Ovary (tissue), 9 donors: ENCODE results near the gene SUB1. TPM values are rescaled to one million over a fixed set of nuclear protein-coding genes. Genes with fewer than 3 reads are reported as not detected.

Source experiments
- DNase-seq, 5 donors: peaks; one replicate each; pipeline ENCODE4 v3.0.0-alpha.2; 2019 to 2020
- H3K27ac ChIP-seq, 2 donors: fragments of 200-600 bp; one replicate each; pipeline versions ENCODE4 v1.5.1 to v1.8.0; 2019 to 2022
- H3K27me3 ChIP-seq: fragments of 200-600 bp; one replicate; pipeline ENCODE4 v1.8.0; 2022
- H3K36me3 ChIP-seq: fragments of 200-600 bp; sonication (generic); one replicate; pipeline ENCODE4 v1.5.1; 2019
- H3K4me1 ChIP-seq: one replicate; pipeline ENCODE4 v1.8.1; 2013; ENCODE audit warnings: mild to moderate bottlenecking, moderate library complexity; ENCODE audit not compliant: insufficient read depth
- H3K4me3 ChIP-seq: fragments of 200-600 bp; sonication (generic); one replicate; pipeline ENCODE4 v1.5.1; 2017
- H3K9me3 ChIP-seq, 2 donors: fragments of 200-600 bp in 1 of 2; sonication (generic) in 1 of 2; one replicate each; pipeline versions ENCODE4 v1.5.1 to v1.8.1; 2013 to 2019; ENCODE audit warnings: mild to moderate bottlenecking in 1 of 2, moderate library complexity in 1 of 2
- EP300 ChIP-seq: sonication (generic); formaldehyde crosslinking; IDR thresholded peaks from one replicate; pipeline ENCODE4 v1.6.1; 2017; ENCODE audit warnings: antibody characterized with exemption
- POLR2A ChIP-seq: fragments of 450-650 bp; IDR thresholded peaks from one replicate; pipeline ENCODE4 v1.6.1; 2017; ENCODE audit warnings: antibody characterized with exemption, mild to moderate bottlenecking, moderate library complexity
- WGBS, 3 donors: extraction: QIAGEN DNeasy Blood & Tissue Kit in 1 of 3; methylation state at CpG; one replicate each; pipeline versions ENCODE4 v1.1.5 to v1.1.7; 2013 to 2017; 5-methylcytosine and 5-hydroxymethylcytosine counted together
- intact Hi-C, 4 donors: fragments of 100-400 bp; cut with DNase I; formaldehyde crosslinking; loops; one replicate each; pipeline versions ENCODE4 v1.11.0 to v1.15.1; 2022 to 2023
- polyA plus RNA-seq, 2 donors: library from polyadenylated mRNA; stranded (reverse); fragments of 200-250 nt in 1 of 2; fragments of 350-450 nt in 1 of 2; fragmentation: Illumina TruSeq in 1 of 2; extraction: RNeasy Lipid Tissue Mini Kit (QIAGEN cat#74804) in 1 of 2; gene quantifications; one replicate each; pipeline ENCODE4 v1.2.3, GENCODE V29; 2013 to 2014
- total RNA-seq, 7 donors: library from RNA; depleted of rRNA in 2 of 7; stranded (reverse); fragments of >200 nt in 2 of 7; fragmentation: NEBNext Ultra II Directional in 3 of 7; extraction: Animal tissue kit (Norgen Biotek cat#: 25700) in 3 of 7; gene quantifications; one replicate each; pipeline versions ENCODE4 v1.1.0 to v1.2.4, GENCODE V29; 2016 to 2023
- TF ChIP-seq, protein P1 (sequence below), 3 donors: fragments of 450-650 bp in 2 of 3; fragments of 200-600 bp in 1 of 3; IDR thresholded peaks; one replicate each; pipeline versions ENCODE4 v1.5.1 to v1.8.0; 2016 to 2022; ENCODE audit warnings: antibody characterized with exemption in 3 of 3, mild to moderate bottlenecking in 1 of 3
- donor health status: DM: no; HTN: no; CAD: no; lungs with moderate emphysema.
- donor health status: DM: no; HTN: no; CAD: no.
- donor health status: Bipolar disorder and iron deficiency.
- donor health status: DM: yes; HTN: yes; CAD: no.
- donor health status: DM: no; HTN: no; CAD: no.
- donor health status: DM: yes; HTN: yes; CAD: no.

SUB1 gene
- total and polyA plus RNA-seq, 9 donors = 91.9 to 185 (median 124) TPM

DNA sequence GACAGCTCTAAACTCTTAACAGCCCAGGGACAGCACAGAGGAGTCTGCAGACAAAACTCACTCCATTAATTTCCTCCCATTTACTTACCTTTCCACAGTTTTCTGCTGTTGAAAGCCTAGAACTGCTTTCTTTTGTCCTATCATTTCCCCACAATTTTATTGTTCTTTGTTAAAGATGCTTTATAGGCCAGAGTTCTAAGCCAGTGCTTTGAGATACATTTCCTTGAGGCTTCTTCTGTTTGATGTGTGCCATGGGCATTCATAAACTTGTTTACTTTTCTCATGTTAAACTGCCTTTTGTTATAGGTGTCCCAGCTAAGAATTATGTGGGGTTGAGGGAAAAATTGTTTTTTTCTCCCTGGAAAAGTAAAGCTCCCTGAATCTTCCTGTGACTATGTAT is 25.9 kb upstream of the SUB1 start:
- no peaks in the 10 kb centered on the region for H3K27me3 ChIP-seq
- no peak overlapping the region for H3K4me3 ChIP-seq
- no peak for DNase-seq
- intact Hi-C loops = no loop called here
- no peak for TF ChIP-seq POLR2A
- TF ChIP-seq, protein P1, sequence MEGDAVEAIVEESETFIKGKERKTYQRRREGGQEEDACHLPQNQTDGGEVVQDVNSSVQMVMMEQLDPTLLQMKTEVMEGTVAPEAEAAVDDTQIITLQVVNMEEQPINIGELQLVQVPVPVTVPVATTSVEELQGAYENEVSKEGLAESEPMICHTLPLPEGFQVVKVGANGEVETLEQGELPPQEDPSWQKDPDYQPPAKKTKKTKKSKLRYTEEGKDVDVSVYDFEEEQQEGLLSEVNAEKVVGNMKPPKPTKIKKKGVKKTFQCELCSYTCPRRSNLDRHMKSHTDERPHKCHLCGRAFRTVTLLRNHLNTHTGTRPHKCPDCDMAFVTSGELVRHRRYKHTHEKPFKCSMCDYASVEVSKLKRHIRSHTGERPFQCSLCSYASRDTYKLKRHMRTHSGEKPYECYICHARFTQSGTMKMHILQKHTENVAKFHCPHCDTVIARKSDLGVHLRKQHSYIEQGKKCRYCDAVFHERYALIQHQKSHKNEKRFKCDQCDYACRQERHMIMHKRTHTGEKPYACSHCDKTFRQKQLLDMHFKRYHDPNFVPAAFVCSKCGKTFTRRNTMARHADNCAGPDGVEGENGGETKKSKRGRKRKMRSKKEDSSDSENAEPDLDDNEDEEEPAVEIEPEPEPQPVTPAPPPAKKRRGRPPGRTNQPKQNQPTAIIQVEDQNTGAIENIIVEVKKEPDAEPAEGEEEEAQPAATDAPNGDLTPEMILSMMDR (IDR thresholded peaks at IDR 0.05) = no peak
- no peak for TF ChIP-seq EP300
- H3K27ac ChIP-seq = no peak overlapping the region
- H3K9me3 ChIP-seq = no peaks in the 10 kb centered on the region
- no peaks in the 10 kb centered on the region for H3K36me3 ChIP-seq
- no peaks in the 10 kb centered on the region for H3K4me1 ChIP-seq

DNA sequence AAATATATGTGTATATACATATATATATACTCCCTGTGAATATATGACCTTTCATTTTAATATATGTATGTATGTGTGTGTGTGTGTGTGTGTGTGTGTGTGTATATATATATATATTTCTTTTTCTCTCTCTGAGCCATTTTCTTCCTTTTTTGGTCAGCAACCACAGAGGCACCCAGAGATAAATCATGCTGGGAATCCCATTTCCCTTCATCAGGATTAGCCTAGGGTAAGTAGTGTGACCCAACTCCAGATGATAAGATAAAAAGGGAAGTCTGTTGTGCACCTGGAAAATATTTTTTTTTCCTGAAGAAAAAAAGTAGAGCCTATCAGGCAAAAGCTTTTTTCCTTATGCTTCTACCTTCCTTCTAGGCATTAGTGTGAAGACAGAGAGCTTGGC is 25.4 kb upstream of the SUB1 start:
- Histone ChIP-seq H3K27ac (no peak overlapping the region), H3K27me3 (no peaks in the 10 kb centered on the region), H3K36me3 (no peaks in the 10 kb centered on the region), H3K9me3 (no peaks in the 10 kb centered on the region), H3K4me1 (no peaks in the 10 kb centered on the region), H3K4me3 (no peak overlapping the region)
- intact Hi-C loops = loop anchor here in 1 of 4 donors (2.0 kb wide), 1 partner anchor 61 kb away; no protein-coding TSS in a partner anchor
- no peak for TF ChIP-seq POLR2A
- TF ChIP-seq, protein P1 (IDR thresholded peaks at IDR 0.05) = no peak
- no peak for TF ChIP-seq EP300
- DNase-seq = no peak

DNA sequence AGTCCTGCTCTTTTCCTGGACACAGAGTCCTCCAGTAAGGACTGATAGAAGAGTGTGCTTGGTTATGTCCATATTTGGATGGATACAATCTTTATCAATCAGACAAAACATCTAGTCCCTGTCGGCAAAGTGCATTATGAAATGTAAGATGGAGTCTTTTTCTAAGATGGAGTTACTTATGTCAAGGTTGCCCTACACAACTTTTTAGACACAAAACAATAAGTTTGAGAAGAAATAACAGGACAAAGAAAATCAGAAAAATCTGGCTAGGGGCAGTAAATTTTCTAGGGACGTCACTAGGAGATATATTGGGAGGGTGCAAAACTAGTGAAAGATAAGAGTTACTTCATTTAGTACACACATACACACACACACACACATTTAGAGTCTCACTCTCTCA is 23.3 kb upstream of the SUB1 start:
- intact Hi-C loops = no loop called here
- Histone ChIP-seq H3K27ac (no peak overlapping the region), H3K27me3 (no peaks in the 10 kb centered on the region), H3K9me3 (no peaks in the 10 kb centered on the region), H3K4me3 (no peak overlapping the region), H3K36me3 (no peaks in the 10 kb centered on the region), H3K4me1 (no peaks in the 10 kb centered on the region)
- TF ChIP-seq POLR2A (no peak), EP300 (no peak)
- TF ChIP-seq, protein P1 (IDR thresholded peaks at IDR 0.05) = no peak
- 89 to 94% (median 90%) methylated on average over 2 of the region's 2 CpGs for WGBS, 3 donors
- no peak for DNase-seq

DNA sequence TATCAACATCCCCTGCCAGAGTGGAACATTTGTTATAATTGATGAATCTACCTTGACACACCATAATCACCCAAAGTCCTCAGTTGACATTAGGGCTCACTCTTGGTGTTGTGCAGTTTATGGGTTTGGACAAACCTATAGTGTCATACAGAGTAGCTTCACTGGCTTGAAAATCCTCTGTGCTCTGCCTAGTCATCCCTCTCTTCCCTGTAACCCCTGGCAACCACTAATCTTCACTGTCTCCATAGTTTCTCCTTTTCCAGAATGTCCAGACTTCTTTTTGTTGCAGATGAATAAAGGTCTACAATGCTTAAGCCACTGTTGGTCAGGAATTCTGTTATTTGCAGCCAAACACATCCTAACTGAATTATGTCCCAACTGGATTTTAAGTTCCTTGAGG is 22.5 kb upstream of the SUB1 start:
- H3K27me3 ChIP-seq = no peaks in the 10 kb centered on the region
- intact Hi-C loops = no loop called here
- no peak for DNase-seq
- no peak overlapping the region for H3K4me3 ChIP-seq
- no peaks in the 10 kb centered on the region for H3K36me3 ChIP-seq
- no peaks in the 10 kb centered on the region for H3K9me3 ChIP-seq
- no peak overlapping the region for H3K27ac ChIP-seq
- H3K4me1 ChIP-seq = no peaks in the 10 kb centered on the region
- TF ChIP-seq, protein P1 (IDR thresholded peaks at IDR 0.05) = no peak
- TF ChIP-seq POLR2A (no peak), EP300 (no peak)

DNA sequence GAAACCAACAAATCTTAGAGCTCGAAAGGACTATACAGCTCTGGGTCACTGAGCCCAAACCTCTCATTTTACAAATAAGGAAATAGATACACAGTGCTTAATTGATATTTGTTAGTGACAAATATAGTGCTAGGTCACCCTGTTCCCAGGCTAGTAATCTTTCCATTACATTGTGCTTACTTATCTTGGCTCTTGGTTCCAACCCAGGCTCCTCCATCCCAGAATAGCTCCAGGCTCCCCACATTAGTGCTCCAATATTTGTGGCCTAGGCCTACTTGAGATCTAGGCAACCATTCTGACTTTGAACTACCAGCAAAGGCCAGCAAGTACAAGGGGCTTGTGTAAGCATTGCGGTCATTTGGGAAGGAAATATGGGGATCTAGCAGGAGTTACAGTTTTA is 21.7 kb upstream of the SUB1 start:
- WGBS, 3 donors = 94 to 97% (median 94%) methylated on average over 2 of the region's 2 CpGs

More for the DNA sequence above, 21.7 kb upstream of the SUB1 start:
- Histone ChIP-seq H3K27ac (no peak overlapping the region), H3K4me1 (no peaks in the 10 kb centered on the region), H3K36me3 (no peaks in the 10 kb centered on the region), H3K4me3 (no peak overlapping the region), H3K27me3 (no peaks in the 10 kb centered on the region), H3K9me3 (no peaks in the 10 kb centered on the region)
- DNase-seq = no peak
- TF ChIP-seq, protein P1 (IDR thresholded peaks at IDR 0.05) = no peak
- TF ChIP-seq POLR2A (no peak), EP300 (no peak)
- intact Hi-C loops = no loop called here
